Astrocyte (in vitro differentiated cells and primary cell): Measurements from ENCODE around the gene CDK14. TPM values are rescaled to one million over a fixed set of nuclear protein-coding genes. Genes with fewer than 3 reads are reported as not detected.

Experiments used
- DNase-seq: peaks from one replicate; pipeline ENCODE4 v3.0.0-alpha.2; 2010; ENCODE audit warnings: low read depth
- FAIRE-seq: peaks from 2 replicates; lab custom pipeline; 2011; peaks lifted over from hg19 to GRCh38; lab: Jason Lieb, UNC
- H2AFZ ChIP-seq: 2 replicates; pipeline ENCODE4 v1.6.0; 2012; ENCODE audit warnings: low read depth, low read length, inconsistent platforms
- H3K27ac ChIP-seq: 2 replicates; pipeline ENCODE4 v1.5.1; 2011; ENCODE audit warnings: low read depth, low read length, inconsistent platforms
- H3K27me3 ChIP-seq: 2 replicates; pipeline ENCODE4 v1.6.0; 2011; ENCODE audit warnings: low read length, inconsistent platforms; ENCODE audit not compliant: insufficient read depth
- H3K36me3 ChIP-seq: 2 replicates; pipeline ENCODE4 v1.5.1; 2011; ENCODE audit warnings: low read length, inconsistent platforms; ENCODE audit not compliant: insufficient read depth
- H3K4me1 ChIP-seq: 2 replicates; pipeline ENCODE4 v1.5.1; 2011; ENCODE audit warnings: low read length, inconsistent platforms; ENCODE audit not compliant: insufficient read depth
- H3K4me2 ChIP-seq: 2 replicates; pipeline ENCODE4 v1.6.0; 2012; ENCODE audit warnings: low read length, inconsistent platforms
- H3K4me3 ChIP-seq: 2 replicates; pipeline ENCODE4 v1.5.1; 2011; ENCODE audit warnings: low read depth, mild to moderate bottlenecking, low read length, inconsistent platforms; ENCODE audit not compliant: insufficient read depth
- H3K79me2 ChIP-seq: 2 replicates; pipeline ENCODE4 v1.6.0; 2012; ENCODE audit warnings: mild to moderate bottlenecking, low read length, inconsistent platforms; ENCODE audit not compliant: insufficient read depth
- H3K9ac ChIP-seq: 2 replicates; pipeline ENCODE4 v1.6.0; 2012; ENCODE audit warnings: mild to moderate bottlenecking, low read length, inconsistent platforms
- H3K9me3 ChIP-seq: 2 replicates; pipeline ENCODE4 v1.5.1; 2012; ENCODE audit warnings: low read depth, mild to moderate bottlenecking, low read length, inconsistent platforms; ENCODE audit not compliant: insufficient read depth
- H4K20me1 ChIP-seq: 2 replicates; pipeline ENCODE4 v1.6.0; 2012; ENCODE audit warnings: low read length, inconsistent platforms; ENCODE audit not compliant: insufficient read depth
- H3K27ac Mint-ChIP-seq: one replicate; pipeline ENCODE4 v1.8.0; 2021; ENCODE audit warnings: mild to moderate bottlenecking, mixed read lengths; ENCODE audit not compliant: unreplicated experiment
- H3K27me3 Mint-ChIP-seq: one replicate; pipeline ENCODE4 v1.8.0; 2021; ENCODE audit warnings: low read depth, mixed read lengths; ENCODE audit not compliant: unreplicated experiment
- H3K36me3 Mint-ChIP-seq: one replicate; pipeline ENCODE4 v1.8.0; 2021; ENCODE audit warnings: low read depth, mixed read lengths; ENCODE audit not compliant: unreplicated experiment
- H3K4me1 Mint-ChIP-seq: one replicate; pipeline ENCODE4 v1.8.0; 2021; ENCODE audit warnings: low read depth, mixed read lengths; ENCODE audit not compliant: unreplicated experiment
- H3K4me3 Mint-ChIP-seq: one replicate; pipeline ENCODE4 v1.8.0; 2021; ENCODE audit warnings: mild to moderate bottlenecking, moderate library complexity, mixed read lengths; ENCODE audit not compliant: unreplicated experiment
- H3K9me3 Mint-ChIP-seq: one replicate; pipeline ENCODE4 v1.8.0; 2021; ENCODE audit warnings: mild to moderate bottlenecking, mixed read lengths; ENCODE audit not compliant: unreplicated experiment
- CTCF ChIP-seq: IDR thresholded peaks from 2 replicates; pipeline ENCODE4 v1.5.1; 2011; ENCODE audit warnings: low read depth, mild to moderate bottlenecking, inconsistent platforms, low read length, moderate library complexity; ENCODE audit not compliant: insufficient read depth
- EZH2 ChIP-seq: IDR thresholded peaks from 2 replicates; pipeline ENCODE4 v1.6.1; 2012; ENCODE audit warnings: mild to moderate bottlenecking, low read length, inconsistent platforms; ENCODE audit not compliant: insufficient read depth
- total RNA-seq: library from RNA; stranded (reverse); gene quantifications from 2 replicates; pipeline ENCODE4 v1.2.1, GENCODE V29; 2021

CDK14 gene
- total RNA-seq, 1 donor from 2014 or later, result 30.2 TPM

DNA sequence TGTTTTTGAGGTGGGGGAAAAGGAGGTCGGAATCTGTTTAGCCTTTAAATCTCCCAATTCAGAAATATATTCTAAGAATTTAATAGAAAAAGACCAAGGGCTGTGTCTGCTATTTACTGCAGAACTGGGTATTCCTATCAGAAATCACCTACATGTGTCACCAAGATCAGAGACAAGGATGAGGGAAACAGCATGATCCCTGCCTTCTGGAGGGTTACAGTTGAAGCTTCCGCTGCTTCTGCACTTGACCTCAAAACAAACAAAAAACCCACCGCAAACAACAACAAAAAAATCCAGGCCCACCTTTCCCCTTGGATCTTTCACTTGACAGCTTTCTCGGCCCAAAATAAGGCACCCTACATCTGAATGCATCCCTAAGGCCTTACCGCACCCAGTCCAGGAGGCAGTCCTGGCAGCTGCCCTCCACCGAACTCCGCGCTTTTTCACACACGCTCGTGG is 750 bp upstream of the CDK14 start:
- peak overlapping the region; percentile 81 for H3K27ac ChIP-seq
- Mint-ChIP-seq H3K9me3 (no peaks in the 10 kb centered on the region), H3K4me3 (peak overlapping the region; percentile 88), H3K4me1 (peaks cover 23% of the 10 kb centered on the region), H3K27ac (peak overlapping the region; percentile 68), H3K27me3 (no peaks in the 10 kb centered on the region), H3K36me3 (no peaks in the 10 kb centered on the region)
- peak overlapping the region; percentile 95 for H3K9ac ChIP-seq
- no peaks in the 10 kb centered on the region for H3K36me3 ChIP-seq
- no peaks in the 10 kb centered on the region for H3K9me3 ChIP-seq
- no peak for TF ChIP-seq EZH2
- no peak for TF ChIP-seq CTCF
- peaks cover 10% of the 10 kb centered on the region for H4K20me1 ChIP-seq
- H3K4me3 ChIP-seq, result peak overlapping the region; percentile 75
- no peaks in the 10 kb centered on the region for H3K27me3 ChIP-seq
- FAIRE-seq (no peak), DNase-seq (no peak)
- peak overlapping the region; percentile 89 for H2AFZ ChIP-seq
- H3K4me2 ChIP-seq, result peak overlapping the region; percentile 90
- peaks cover 21% of the 10 kb centered on the region for H3K4me1 ChIP-seq
- H3K79me2 ChIP-seq, result peaks cover 36% of the 10 kb centered on the region

DNA sequence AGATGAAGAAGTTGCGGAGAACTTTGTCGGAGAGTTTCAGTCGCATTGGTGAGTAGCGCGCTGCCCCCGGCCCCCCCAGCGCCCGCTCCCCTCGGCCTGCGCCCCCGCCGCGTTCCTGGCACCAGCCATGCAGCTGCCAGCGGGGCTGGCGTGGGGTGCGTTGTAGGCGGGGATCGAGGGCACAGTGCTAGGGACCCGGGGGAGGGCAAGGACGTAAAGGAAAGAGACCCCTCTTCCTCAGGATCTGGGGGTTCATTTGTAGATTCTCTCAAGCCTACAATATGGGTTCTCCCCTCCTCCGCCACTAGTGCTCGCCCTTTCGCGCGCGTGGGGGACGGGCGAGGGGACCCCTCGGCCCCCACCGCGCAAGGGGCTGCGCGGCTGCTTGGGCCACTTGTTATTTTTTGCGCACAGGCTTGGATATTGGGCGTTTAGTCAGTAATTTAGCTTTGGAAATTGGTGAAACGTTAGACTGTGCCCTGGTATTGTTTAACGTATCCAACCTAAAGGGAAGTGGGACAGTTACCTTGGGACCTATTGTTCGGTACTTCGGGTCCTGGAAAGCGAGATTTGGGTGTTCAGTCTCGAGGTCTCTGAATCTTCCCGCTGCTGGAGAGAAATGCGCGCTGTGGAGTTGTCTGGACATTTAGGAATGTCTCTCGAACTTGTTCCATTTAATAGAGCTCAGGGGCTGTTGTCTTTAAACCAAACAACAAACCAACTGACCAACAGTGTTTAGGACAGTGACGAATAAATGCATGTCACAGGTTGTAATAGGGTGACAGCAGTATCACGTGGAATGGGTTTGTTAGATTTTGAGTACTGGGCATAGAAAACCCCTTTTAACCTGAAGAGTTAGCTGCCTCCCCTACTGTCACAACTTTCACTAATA is 796 bp downstream of the CDK14 start:
- H3K9me3 Mint-ChIP-seq, result no peaks in the 10 kb centered on the region
- peaks cover 21% of the 10 kb centered on the region for H3K4me1 ChIP-seq
- FAIRE-seq, result peak; percentile 67
- peaks cover 52% of the 10 kb centered on the region for H3K79me2 ChIP-seq
- no peaks in the 10 kb centered on the region for H3K9me3 ChIP-seq
- peak overlapping the region; percentile 95 for H3K9ac ChIP-seq
- H3K27me3 Mint-ChIP-seq, result no peaks in the 10 kb centered on the region
- peak overlapping the region; percentile 70 for H2AFZ ChIP-seq
- peak overlapping the region; percentile 95 for H3K4me3 Mint-ChIP-seq
- peaks cover 20% of the 10 kb centered on the region for H4K20me1 ChIP-seq
- H3K27ac ChIP-seq, result peak overlapping the region; percentile 81
- H3K27me3 ChIP-seq, result no peaks in the 10 kb centered on the region
- H3K4me2 ChIP-seq, result peak overlapping the region; percentile 90
- H3K36me3 ChIP-seq, result no peaks in the 10 kb centered on the region
- peak overlapping the region; percentile 77 for H3K27ac Mint-ChIP-seq
- TF ChIP-seq EZH2, result no peak
- TF ChIP-seq CTCF, result no peak
- peak overlapping the region; percentile 92 for H3K4me3 ChIP-seq
- DNase-seq, result peak; percentile 54
- no peaks in the 10 kb centered on the region for H3K36me3 Mint-ChIP-seq
- H3K4me1 Mint-ChIP-seq, result peaks cover 21% of the 10 kb centered on the region
